GM18870 (cell line): Measurements from ENCODE around the gene SHB.

Experiments
- ATAC-seq: cut with Tn5 transposase; IDR thresholded peaks from one replicate; pipeline ENCODE4 v1.9.1; 2021; ENCODE audit warnings: moderate library complexity; ENCODE audit not compliant: unreplicated experiment

The SHB gene

DNA sequence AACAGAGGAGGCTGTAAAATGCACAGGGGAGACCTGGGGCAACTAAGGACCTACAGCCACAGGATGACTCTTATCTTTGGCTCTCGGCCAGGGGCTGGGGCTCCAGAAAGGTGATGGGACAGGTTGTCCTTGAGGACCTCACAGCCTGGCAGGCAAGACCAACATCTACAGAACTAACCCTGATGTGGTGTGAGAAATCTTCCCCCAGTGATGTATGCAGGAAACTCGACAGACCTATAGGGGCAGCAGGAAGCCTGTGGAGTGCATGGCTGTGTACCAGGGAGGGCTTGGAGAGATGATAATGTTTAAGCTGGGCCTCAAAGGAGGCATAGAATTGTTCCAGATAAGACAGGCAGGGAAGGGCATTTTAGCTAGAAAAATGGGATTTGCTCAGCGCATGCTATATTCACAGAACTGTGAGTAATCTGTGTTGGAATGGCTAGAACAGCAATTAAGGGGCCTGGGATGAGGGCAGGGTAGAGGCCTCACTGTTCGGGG, 96.6 kb downstream of the SHB start:
- ATAC-seq, result no peak

- ATAC-seq, result no peak
Measured at GRCh38 chr9:37971691-37972090, 97.3 kb downstream of the SHB start.

DNA sequence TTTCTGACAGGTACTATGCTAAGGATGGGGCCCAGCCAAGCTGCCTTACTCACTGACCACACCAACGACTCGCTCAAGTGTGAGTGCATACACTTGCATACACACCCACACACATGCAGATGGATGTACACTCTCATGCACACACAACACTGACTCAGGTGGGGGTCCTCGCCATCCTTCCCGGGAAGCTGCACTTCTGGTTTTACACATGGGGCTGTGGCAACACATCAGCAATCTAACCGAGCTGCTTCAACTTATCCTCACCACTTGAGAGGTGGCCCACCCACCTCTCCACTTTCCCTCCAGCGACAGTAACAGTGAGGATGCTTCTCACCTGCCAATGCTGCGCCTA, 97.9 kb downstream of the SHB start:
- ATAC-seq, result no peak

- ATAC-seq, result no peak
Measured at GRCh38 chr9:37970301-37971107, 98.5 kb downstream of the SHB start.

DNA sequence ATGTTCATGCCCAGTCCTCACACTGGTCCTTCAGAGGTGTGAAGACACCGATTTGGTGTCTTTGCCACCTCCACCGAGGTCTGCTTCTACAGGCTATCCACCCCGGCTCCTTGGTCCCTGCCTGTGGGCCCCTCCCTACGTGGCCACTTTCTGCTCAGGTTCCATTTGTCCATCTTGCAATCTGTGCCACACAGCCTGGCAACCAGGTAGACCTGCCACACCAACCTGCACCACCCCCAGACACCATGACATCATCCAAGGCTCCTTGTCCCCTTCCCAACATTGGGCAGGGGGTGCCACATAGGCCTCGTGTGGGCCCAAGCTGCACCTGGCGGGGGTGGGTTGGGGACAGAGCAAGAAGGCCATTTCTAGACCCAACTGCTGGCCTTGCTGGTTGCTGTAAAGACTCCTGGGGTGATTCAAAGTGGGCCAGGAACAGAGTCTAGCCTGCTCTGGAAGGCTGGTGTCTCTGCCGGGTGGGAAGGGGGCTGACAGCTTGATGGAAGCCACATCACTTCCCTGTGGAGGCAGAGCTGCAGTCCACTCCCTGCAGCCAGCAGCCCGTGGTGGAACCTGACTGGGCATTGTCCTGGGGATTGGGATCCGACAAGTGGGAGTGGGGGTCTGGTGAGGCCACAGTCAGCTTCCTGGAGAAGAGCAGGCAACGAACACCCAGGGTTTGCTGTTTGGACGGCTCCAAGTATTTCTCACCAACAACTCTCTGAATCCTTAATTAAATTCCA, 99.3 kb downstream of the SHB start:
- ATAC-seq, result no peak

DNA sequence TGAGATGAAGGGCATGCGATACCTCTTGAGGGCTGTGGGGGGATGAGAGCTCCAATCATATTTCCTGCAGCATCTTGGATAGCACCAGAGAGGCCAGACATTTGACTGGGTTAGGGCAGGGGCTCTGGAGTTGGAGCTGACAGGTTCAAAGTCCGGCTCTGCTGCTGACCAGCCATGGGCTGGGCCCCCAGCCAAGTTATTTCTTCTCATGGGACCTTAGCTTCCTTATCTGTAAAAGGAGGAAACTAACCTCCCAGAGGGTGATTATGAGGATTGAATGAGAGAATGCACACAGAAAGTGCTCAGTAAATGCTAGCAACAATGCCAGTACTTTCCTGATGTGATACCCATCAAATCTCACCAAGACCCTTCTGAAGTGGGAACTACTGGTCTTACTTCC, 99.9 kb downstream of the SHB start:
- no peak for ATAC-seq

DNA sequence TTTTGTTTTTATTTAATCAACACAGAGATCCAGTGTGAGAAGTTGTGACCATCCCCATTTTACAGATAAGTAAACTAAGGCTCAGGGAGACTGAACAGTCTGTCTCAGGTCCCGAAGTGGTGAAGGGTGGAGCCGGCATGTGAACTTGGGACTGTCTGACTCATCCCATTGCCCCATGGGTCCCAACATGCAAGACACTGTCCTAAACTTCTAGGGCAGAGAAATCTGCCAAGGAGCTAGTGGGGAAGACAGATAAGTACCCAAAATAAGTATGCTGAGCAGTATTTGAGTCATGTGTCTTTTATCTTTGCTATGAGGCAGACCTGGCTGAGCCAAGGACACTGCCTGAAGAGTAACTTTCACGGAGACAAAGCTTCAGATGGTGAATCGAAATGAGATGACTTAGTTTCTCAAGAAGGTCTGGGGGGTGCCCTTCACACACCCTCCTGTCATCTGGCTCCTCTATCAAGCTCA, 100.8 kb downstream of the SHB start:
- no peak for ATAC-seq

GRCh38 chr9:37967761-37968080, 101.3 kb downstream of the SHB start:
- no peak for ATAC-seq

- no peak for ATAC-seq
Measured at GRCh38 chr9:37967014-37967760, 101.8 kb downstream of the SHB start.

DNA sequence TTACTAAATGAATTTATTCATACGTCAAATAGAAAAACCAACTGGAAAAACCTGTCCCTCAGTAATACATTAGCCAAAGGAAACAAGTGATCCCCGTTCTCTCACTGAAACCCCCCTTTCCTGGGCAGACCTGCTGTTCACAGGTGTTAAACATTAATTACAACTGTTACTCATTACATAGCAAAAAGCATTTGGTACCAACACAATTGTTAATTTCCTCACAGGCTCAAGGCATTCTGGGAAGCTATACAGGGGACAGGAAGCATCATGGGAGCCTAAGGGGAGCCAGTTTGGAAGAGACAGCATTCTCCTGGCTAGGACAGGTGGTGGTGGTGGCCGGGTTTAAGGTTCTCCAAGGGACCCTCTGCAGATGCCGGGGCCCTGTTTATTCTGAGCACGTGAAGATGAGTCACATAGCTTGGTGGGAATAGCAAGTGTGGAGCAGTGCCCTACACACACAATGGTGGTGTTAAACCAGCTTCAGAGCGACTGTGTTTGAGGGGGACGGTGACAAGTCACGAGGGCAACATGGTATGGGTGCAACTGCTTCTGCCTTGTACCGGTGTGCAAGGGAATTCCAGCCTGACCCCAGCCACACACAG, 102.5 kb downstream of the SHB start:
- ATAC-seq, result no peak

- peak; percentile 64 for ATAC-seq
Measured at GRCh38 chr9:37965676-37966345, 103.2 kb downstream of the SHB start.

GRCh38 chr9:37965116-37965515, 103.9 kb downstream of the SHB start:
- ATAC-seq, result no peak

DNA sequence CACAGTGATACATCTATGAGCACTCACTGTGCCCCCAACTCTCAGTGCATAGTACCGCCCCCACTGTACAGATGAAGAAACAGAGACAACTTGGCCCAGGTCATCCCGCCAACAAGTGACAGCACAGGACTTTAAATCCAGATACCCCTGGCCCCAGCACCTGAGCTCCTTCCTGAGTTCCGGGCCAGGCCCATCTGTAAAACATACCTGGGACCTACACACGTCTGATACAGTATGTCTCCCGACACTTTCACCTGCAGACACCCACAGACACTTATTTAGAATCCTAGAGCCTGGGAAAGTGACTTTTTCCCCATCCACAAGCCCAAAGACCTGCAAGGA, 104.3 kb downstream of the SHB start:
- no peak for ATAC-seq

- no peak for ATAC-seq
Measured at GRCh38 chr9:37963936-37964739, 104.9 kb downstream of the SHB start.

DNA sequence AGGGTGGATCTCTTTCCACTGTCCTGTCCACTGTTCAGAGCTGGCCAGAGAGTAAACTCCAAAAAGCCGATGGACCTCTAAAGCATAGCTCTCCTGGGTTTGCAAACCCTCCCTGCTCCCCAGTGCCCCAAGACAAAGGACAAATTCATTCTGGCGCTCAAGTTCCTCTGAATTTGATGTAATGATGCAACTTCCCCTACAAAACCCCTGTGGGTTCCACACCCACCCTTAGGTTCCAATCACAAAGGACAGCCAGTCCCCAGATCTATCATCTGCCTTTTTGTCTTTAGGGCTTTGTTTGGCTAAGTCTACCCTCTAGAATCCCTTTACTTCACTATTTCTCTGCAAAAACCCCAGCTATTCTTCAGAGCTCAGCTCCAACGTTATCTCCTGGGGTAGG, 107.7 kb downstream of the SHB start:
- no peak for ATAC-seq

DNA sequence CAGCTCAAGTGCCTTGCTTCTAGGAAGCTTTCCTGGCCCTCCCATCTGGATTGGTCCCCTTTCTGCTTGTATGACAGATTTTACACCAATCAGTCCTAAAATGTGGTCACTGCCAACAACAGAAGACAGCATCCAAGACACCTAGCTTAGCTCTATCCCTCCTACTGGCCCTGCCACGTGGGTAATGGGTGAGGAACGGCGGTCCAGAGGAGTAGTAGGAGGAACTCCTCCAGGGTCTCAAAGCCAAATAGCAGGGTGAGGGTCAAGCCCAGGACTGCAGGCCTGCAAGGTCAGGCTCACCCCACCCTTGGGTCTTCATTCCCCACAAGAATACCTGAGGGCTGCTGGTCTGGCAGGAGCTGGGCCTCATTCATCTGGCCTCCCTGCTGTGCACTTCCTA, 108.4 kb downstream of the SHB start:
- no peak for ATAC-seq

DNA sequence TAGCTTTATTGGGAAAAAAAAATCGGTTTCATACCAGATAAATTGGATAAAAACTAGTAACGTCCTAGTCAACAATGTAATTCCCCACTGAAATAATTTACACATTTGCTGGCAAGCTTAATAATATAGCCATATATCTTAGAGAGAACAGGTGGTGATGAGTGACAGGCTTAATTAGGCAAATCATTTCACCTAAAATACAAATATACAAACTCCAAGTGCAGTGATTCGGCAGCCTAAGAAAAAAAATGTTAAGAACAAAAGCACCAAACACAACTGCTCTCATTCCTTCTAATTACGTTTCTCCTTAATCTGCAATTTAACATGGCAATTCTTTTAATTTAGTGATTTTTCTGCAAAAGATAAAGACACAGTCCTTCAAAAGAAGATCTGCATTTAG, 109.1 kb downstream of the SHB start:
- ATAC-seq, result no peak

- no peak for ATAC-seq
Measured at GRCh38 chr9:37958154-37958553, 110.9 kb downstream of the SHB start.

DNA sequence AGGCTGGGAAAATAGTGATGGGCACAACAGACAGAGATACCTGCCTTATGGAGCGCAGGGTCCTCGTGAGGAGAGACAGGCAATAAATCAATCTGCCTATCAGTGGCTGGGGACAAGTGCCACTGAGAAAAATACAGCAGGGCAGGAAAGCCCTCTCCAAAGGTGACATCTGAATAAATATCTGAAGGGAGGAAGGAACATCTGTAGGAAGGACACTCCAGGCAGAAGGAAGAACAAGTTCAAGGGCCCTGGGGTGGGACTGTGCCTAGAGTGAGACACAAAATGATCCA, 111.4 kb downstream of the SHB start:
- ATAC-seq, result no peak
